ENCODE measurements around the gene BICC1.

The BICC1 gene

DNA sequence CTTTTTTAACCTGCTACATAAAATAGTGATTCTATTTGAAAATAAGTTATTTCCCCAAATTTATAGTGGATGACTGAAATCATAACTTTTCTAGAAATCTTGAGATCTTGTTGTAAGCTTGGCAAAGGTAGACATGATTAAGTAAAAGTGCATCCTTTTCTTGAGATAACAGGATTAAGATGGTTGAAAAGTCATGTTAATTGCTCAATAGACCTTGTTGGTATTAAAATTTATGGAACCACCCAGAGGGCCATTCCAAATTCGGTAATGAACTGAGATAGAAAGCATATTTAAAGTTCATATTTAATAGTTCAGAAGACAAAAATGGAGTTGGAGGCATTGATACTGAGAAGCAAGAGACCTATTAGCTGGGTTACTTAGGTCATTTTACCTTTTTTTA lies 139.1 kb downstream of the BICC1 start:
- no peak for DNase-seq

DNA sequence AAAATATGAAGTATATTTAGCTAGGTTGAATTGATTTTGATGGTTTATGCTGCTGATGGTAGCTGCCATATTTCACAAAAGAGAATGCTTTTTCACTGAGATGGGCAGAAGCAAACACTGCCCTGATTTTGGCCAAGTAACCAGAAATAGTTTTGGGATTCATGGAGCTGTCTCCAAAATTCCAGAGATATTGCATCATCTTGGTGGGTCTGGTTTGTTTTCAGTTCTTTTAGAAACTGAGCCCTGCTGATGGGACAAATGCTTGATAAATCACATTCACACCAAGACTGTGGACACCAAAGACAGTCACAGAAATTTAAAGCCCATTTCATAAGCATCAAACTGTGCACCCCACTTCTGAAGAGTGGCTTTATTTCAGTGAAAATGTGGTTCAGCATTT lies 140.5 kb downstream of the BICC1 start:
- DNase-seq, result no peak

DNA sequence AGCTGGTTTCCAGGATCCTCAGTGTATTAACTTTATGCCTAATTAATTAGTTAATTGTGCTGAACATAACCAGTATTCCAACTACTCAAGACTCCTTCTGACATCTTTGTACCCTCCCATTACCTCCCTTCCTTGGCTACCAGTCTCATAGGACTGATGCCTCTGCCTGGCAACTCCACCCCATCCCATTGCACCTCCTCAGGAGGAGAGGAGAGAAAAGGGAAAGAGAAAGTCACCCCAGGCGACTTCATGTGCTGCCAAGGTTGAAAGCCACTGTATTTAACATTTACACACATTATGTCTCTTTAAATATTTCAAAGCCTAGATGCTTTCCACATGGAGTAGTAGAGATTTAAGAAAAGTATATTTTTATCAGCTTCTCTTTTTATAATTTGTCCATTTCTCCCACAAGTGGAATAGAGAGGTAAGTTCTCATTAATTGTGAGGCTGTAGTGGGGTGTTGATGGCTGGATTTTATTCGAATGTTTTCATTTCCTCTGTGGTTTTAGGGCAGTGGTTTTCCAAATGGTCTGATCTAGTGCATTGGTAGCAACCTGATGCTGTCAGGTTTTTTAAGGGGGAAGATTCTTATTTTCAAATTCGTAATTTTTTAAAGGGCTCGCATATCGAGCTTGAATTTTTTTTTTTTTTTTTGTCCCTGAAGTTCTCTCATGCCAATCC lies 148.0 kb downstream of the BICC1 start:
- DNase-seq, result no peak

DNA sequence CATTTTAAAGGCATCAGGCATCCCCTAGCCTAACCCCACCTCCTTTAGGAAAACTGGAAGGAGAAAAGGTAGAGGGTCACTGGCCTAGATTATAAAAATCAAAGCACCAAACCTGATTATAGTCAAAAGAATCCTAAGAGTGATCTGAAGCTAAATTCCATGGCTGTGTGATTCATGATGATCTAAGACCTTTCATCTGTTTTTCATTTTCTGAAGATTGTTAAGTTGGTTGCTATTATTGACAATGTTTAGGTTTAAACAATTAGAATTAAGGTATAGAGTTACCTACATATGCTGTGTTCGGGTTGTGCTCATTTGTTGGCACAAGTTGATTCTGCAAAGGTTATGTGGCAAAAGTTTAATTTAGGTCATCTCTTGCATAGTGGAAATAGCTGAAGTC lies 148.7 kb downstream of the BICC1 start:
- no peak for DNase-seq

DNA sequence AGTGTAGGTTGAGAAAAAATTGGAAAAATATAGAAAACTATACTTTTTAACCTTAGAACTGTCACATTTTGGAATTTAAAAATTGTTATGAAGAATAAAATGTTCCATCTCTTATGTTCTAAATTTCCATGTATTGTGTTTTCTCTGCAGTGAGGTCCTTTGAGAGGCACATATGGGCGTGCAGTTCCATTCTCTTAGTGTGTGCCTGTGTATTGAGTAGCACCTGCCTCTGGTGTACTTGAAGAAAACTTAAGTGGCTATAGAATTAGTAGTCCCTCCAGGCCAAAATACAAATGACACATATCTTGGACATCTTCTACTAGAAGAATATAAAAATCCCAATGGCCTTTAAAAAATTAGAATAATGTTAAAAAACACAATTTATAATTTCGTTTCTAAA lies 149.2 kb downstream of the BICC1 start:
- no peak for DNase-seq

DNA sequence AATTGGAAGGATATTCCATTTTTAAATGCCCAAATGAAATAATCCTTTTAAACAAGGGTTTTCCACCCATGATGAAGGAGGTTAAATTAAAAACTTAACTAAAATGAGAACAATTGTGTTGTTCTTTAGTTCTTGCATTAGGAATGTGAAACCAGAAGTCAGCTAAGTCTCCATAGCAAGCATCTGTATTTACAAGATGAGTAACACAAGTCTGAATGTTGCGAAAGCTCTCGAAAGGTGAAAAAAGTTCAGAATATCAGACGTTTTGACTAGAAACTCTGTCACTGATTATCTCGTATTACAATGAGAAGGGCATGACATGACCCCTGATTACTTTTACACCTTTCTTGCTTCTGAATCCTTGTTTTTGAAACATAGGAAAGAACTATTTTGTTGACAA lies 149.6 kb downstream of the BICC1 start:
- no peak for DNase-seq

DNA sequence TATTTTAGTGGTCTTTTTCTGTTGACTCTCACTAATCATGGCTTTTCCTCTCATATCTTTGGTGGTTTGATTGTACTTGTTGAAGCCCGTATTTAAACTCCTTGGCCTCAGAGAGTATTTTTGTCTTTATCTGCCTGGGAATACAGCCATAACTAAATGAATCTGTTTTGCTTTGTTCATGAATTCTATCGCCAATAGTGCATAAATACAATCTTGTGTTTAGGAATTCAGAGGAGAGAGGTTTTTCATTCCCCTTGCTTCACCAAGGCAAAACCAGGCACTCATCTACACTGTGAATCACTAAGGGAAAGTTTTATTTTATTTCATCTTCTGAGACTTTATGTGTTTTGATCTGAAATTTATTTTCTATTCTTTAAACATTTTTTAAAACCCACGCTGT lies 152.7 kb downstream of the BICC1 start:
- DNase-seq, result no peak

DNA sequence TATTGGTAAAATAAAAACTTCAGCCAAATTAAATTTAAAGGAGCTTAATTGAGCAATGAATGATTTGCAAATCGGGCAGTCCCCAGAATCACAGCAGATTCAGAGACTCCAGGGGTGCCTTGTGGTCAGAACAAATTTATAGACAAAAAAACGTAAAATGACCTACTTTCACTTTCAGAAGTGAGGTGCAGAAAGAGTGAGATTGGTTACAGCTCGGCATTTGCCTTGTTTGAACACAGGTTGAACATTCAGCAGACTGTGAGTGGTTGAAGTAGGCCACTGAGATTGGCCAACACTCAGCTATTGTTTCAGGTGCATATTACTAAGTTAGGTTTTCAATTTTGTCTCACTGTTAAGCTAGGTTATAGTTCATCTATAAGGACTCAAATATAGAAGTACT lies 153.4 kb downstream of the BICC1 start:
- no peak for DNase-seq

DNA sequence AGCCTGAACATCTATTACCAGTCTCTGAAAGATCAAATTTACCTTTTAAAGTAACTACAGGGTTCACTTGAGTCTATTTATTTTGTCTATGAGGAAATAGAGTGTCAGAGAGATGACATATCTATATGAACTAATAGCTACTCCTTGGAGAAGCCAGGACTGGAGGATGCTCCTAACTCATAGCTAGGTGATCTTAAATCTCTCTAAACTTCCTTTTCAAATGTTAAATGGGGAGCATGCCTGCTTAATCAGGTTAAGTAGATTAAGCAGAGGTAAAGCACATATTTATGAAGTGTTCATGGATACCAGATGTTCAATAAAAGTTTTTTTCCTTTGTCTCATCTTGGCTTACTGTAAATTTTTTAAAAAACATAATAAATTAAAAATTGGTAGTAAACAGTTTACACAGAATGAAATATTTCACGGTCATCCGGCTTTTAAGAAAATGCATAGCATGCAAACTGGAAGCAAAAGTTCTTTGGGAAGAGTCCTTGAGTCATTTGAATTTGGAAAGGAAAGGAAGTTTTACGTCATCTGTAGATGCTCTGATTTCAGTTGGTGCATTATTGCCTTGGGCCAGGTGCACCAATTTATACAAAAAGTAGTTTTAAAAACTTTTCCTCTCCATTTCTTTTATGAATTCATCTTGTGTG lies 155.1 kb downstream of the BICC1 start:
- no peak for DNase-seq

DNA sequence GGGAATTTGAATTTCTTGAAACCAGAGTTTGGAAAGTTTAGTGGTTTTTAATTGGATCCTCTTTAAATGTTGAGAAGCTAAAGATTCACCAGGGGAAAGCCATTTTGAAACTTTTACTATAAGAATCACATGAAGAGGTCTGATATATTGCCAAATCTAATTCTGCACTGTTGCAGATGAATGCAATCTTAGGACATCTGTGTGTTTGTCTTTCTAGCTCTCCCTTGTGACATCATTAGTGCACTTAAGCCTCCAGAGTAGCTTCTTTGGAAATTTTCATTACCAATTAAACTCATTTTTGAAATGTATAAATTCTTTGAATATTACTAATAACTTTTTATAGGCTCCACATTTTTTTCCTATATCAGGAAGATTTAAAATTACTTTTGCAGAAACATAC lies 160.2 kb downstream of the BICC1 start:
- DNase-seq, result no peak

DNA sequence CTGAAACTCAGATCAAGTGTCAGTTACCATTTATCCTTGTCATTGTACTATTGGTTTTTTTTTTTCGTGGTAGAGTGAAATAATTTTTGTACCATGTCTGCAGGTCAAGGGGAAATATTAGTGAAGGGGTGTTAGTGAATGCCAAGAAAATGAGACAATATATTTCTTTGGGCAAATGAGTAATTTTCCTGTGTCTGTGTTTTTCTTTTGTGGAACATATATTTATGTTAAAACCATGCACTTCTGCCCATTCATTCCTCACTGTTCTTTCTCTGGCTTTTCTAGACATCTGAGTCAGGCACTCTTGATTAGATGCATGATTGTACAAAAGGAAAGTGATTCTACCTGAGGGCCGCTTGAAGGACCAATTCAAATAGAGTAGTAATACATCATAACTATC lies 161.6 kb downstream of the BICC1 start:
- DNase-seq, result no peak

DNA sequence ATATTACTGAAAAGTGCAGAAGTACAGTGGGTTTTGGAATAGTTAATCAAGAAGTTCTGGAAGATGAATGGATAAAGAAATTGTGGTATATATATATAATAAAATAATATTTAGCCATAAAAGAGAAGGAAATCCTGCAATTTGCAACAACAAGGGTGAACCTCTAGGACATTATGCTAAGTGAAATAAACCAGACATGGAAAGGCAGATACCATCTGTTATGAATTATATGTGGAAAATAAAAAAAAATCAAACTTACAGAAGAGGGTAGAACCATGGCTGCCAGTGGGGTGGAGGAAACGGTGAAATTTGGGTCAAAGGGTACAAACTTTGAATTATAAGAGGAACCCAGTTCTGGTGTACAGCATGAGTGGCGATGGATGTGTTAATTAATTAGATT lies 162.6 kb downstream of the BICC1 start:
- DNase-seq, result no peak

DNA sequence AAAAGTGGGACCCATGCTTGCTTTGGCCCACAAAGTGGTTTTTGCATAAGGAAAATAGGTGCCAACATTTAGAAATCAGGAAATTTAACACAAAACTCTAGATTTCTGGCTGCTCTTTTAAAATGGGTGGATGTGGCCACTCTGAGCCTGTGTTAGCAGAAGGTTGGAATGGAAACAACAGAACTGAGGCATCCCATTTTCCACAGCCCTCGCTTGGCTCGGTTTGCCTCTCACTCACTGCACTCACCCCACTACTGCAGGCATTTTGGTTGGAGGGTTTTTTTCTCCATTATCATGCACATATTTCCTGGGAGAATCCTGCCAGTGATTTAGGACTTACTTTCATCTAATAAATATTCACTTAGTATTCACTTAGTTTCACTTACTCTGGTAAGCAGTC lies 178.9 kb downstream of the BICC1 start:
- DNase-seq, result no peak

DNA sequence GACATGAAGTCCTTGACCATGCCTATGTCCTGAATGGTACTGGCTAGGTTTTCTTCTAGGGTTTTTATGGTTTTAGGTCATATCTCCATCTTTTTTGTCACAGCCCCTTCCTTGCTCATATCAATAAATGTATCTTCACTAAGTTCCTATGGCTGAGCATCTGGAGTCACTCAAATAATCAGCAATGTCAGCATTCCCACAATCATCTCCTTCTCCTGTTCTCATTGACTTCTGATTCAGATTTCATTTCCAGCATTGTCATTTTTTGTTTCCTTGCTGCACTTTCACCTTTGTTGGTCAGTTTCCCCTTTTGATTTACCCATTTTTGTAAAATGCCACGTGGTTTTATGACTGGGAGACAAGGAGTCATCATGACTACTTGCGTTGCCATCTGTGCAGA lies 181.2 kb downstream of the BICC1 start:
- no peak for DNase-seq

DNA sequence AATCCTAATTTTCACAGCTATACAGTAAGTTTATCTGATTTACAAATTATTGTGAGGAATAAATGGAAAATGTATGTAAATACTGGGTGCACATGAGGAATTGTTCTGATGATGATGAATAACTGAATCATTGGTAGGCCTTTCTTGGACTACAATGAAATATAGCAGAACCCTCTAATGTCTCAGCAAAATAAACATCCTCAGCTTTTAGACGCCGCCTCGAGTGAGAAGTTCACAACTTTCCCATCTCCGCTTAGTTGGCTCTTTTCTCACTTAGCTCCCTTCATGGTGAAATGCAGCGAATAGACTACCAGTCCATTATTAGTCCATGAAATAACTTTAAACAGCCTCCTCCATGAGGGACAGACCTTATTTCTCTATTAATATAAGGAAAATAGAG lies 182.3 kb downstream of the BICC1 start:
- DNase-seq, result no peak

DNA sequence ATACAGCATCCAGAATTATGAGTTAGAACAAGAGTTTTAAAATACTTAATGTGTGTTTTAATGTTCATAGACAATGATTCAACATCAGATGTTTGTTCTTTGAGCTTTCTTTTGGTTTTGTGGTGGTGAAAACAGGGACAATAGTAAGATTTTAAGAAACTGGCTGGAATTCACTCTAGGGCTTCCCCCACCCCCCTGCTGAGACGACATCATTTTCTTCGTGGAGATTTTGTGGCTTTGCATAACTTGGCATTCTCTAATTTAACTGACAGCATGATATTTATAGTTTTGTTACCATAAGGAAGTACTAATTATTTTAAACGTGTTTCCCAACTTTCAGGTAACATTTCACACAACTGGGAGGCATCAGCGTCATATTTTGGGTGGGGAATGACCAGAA lies 184.1 kb downstream of the BICC1 start:
- no peak for DNase-seq

DNA sequence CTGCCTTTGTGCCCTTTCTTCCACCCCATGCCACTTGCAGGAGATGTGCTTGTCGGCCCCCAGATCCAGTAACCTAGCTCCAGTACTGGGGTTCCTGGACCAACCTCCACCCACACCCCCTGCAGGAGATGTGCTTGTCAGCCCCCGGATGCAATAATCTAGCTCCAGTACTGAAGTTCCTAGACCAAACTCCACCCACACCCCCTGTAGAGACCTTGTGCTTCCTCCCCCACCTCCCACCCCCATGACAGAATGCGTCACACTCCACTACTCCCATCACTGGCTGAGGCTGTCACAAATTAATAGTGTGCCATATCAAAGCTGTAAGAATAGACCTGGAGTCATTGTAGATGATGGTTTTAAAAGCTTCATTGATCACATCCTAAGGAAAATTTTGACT lies 185.0 kb downstream of the BICC1 start:
- no peak for DNase-seq

DNA sequence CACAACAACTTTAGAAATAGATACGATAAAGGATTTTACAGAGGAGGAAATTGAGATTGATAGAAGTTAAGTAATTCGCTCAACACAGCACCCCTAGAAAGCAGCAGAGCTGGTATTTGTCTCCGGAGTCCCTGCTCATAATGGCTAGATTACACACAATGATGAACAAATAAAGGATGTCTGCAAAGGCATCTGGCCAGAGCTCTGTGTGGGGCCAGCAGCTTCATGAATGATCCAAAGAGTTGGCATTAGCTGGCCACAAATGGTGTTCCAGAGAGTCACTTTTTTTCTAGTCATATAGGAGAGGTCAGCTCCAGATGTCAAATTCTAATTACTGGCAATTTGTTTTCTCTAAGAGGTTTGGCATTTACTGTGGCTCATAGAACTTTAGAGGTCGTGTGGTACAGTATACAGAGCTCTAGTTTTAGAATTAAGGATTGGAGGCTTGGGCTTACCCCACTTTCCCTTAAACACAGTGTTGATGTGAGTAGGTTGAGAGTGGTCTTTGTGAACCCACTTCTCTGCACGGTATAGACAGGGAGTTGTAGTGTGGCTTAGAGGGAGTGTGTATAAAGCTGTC lies 186.2 kb downstream of the BICC1 start:
- no peak for DNase-seq

DNA sequence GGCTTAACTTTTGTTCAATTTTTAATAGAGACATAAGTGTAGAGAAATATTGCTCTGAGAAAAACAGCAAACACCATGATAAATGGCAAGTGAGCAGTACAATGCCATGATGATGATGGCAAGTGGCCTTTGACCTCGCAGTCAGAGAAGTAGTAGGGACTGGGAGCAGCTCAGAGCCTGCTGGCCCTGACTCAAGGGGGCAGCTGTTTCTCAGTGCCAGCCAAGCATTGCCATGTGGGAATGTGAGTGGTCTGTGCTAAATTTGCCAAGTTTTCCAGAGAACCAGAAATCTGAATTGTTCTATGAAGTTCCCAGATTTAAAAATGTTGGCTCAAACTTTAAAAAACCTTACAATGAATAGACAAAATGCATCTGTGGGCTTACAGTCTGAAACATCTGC lies 187.9 kb downstream of the BICC1 start:
- no peak for DNase-seq

DNA sequence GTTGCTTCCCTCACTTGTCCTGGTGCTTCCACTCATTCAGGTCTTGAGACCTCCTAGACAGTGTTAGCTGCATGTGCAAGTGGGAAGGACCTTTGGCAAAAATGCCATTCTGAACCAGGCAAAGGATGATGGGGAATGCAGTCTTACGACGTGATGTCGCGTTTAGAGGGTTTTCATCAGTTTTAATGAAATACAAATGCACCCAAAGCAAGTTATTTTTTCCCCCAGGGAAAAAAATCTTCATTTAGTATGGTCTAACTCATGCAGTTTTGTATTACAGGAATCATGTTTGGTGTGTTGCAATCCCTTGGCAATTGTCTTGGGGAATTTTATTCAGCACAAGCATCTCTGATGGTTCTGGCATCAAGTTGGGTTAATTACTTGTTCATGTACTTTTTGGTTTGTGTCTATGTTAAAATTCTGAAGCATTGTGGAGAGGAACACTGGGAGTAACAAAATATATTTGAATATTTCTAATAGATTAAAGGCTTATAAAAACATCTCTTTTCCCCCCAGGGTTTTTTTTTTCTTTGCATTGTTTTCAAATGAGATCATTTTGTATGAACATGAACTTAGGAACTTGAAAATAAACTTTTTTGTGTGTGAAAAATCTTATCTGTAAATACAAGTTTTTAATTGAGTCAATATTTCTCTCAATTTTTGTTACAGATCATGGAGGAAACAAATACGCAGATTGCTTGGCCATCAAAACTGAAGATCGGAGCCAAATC lies 188.9 kb downstream of the BICC1 start:
- DNase-seq, result no peak

DNA sequence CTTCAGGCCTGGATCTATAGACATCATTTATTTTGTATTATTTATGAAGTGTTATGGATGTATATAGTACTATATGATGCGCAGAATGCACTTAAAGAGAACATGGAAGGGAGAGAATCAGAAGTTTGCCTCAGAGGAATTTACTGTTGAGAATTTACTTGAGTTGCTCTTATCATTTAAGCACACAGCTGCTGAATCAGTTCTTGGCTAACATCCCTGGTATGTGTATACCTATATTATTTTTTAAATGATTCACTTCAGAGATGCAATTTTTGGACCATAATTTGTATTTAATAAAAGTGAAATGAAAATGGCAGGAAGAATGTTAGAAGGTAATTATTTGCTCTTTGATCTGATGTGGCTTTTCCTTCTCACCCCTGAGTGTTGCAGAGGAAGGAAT lies 191.6 kb downstream of the BICC1 start:
- DNase-seq, result no peak

DNA sequence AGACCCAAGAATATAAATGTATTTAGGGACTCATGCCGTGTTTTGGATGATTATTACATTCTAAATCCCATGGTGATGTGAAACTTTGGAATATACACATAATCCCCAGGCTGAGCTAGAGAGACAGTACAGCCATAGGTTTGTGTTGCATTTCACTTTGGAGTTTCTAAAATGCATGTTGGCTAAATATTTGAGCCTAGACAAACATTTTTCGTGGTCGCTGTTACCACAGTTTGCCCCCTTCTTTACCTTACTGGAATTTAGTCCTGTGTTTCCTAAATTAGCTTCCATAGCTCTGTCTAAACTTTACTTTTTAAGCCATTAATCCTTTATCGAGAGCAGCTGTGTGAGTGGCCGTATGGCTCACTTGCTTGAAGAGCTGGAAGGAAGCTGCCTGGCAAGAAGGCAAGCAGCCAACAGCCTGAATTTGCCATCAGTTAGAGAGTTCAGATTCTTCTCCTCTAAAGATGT lies 192.0 kb downstream of the BICC1 start:
- no peak for DNase-seq

DNA sequence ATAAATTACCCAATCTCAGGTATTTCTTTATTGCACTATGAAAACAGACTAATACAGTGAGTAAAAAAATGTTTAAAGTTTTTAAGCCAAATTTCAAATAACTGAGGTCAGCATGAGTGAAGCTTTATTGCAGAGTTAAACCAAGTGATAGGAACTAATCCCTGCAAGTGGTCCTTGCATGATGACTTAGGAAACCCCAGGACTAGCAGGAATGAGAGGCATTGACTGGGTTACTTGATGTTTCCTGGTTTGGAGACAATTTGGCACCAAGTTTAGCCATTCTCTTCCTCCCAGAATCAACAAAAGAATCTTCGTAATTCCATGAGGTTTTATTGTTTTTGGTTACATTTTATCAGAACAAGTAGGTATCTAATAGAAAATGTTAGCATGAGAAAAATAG lies 194.2 kb downstream of the BICC1 start:
- no peak for DNase-seq

DNA sequence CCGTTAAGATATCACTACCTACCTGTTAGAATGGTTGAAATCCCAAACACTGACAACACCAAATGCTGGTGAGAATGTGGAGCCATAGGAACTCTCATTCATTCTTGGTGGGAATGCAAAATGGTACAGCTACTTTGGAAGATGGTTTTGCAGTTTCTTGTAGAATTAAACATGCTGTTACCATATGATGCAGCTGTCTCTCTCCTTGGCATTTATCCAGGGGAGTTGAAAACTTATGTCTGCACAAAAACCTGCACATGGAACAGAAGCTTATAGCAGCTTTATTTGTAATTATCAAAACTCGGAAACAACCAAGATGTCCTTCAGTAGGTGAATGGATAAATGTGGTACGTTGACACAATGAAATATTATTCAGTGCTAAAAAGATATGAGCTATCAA lies 199.5 kb downstream of the BICC1 start:
- no peak for DNase-seq

Measured in activated gamma-delta T cell treated with Interleukin-2 at 50 U/mL for 16 hours (primary cell).